RPMI8226 (cell line): Measurements from ENCODE around the gene PLXNA4.
A peak's percentile ranks its signal among the peaks of the same experiment; 100 is the strongest.

ENCODE experiments used
- DNase-seq: peaks from one replicate; pipeline ENCODE4 v3.0.0-alpha.2; 2015

PLXNA4 gene

DNA sequence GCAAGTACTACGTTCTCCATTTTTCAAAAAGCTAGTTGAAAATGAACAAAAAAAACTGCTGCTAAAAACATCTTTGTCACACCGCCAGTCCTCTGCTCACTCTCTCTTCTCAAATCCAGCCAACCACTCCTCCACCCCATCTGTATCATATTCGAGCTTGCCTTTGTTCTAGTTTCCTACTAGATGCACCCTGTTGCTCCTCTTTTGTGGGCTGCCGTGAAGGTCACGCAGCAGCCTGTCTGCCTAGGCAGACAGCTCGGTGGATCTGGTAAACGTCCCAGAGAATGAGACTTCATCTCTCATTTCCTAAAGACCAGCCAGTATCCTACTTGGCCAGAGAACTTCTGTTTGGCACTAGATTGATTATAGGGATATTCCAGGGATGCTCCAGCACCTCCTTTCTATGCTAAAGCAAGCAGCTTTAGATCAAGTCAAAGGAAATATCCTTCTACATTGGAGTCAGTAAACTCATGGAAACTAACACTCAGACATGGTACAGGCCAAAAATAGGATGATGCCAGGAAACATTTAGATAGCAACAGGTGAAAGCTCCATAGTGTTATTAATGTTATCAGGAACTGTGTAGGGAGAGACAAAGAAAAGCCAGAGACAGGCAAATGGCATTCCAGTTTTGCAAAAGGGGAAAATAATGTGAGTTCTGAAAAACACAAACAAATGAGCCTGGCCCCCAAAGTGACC is 8.7 kb upstream of the PLXNA4 start:
- peak; percentile 47 for DNase-seq

DNA sequence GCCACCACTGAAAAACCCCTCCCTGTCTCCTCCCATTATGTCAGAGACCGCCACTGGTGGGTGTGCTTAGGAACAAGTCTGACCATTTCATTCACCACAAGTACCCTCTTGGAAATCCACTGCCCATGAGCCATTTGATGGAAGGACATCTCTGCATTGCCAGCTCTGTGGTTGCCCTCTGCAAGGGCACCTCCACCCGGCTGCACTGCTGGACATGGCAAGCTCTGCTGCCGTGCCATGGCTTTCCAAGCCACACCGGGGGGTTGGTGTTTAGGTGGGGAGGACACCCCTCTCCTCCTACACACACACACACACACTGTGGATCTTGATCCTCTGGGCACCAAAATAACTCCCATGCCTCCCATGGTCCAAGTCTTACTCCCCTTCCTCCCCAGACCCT is 5.2 kb upstream of the PLXNA4 start:
- no peak for DNase-seq

DNA sequence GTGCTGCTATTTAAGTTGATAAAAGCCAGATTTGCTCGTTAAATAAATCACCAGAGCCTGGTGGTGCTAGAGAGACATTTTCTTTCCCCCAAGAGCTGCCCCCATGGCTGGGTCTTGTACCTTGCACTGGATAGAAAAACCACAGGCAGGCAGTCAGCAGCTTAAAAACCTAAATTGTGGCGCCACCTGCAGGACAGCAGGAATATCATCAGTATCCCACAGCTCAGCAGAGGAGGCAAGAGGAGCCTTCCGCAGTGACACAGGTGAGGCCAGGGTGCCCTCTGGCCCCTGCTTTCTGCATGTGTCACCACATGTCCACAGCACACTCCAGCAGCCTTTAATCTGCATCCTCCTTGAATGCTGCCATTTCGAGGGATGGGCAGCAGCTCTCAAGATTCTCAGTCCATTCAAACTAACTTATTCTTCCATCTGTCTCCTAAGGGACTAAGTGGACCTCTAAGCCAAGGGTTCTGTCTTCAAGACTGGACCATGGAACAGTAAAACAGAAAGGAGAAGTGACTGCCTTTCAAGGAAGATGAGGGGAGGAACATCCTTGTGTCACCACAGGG is 4.5 kb upstream of the PLXNA4 start:
- peak; percentile 85 for DNase-seq

DNA sequence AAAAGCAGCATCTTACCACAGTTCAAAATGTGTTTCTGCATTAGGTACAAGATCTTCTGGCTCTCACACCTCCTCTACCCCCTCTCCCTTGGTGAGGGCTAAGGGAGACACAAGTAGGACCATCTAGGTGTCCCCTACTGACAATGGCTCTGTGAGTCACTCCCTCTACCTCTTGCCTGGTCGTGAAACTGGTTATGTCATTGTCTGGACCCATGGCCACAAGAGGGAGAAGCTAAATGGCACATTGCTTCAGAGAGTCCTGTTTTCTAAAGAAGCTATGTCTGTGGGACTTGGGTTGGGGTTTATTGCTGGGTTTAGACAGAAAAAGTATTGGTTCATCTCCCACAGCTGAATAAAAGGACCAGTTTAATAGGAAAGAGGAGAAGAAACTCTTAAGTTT is 4.0 kb upstream of the PLXNA4 start:
- DNase-seq = peak; percentile 26

DNA sequence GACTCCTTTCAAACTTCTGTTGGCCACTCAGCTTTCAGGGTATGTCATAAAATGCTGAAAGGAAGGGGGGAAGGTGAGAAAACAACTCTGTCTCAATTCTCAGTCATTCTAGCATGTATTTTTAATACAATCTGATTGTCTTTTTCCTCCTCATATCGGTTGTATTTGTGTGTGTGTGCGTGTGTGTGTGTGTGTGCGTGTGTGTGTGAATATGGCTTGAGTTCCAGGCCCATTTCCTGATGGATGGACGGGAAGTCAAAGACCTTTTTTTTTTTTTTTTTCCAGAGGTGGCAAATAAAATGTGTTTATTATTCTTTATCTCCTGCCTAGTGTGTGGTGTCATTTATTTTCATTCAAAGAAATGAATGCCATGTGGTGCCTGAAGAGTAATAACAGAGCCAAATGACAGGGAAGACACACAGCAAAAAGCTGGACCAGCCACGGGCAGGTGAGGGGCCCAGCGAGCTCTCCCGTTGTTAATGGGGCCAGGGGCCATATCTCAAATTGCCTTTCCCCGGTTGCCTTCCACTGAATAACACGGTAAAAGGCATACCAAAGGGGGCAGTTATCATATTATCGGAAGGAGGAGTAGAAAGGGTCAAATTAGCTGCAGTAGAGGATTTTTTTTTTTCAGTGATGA is 3.1 kb upstream of the PLXNA4 start:
- DNase-seq = no peak

DNA sequence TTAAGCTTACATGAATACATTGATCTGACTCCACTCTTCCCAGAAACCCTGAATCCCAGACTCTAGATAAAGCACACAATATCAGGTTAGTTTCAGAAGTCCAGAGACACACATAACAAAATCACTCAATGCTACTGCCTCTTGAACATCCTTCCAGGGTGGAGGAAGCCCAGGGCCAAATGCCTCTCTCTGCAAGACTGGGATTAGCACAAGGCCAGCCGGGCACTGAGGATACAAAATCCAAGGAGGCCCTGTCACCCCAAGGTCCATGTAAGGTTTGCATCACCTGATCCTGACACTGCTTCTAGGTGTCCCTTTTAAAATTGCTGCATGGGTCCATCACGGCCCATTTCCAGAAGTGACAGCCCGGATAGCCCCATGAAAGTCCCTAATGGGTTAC is 2.6 kb upstream of the PLXNA4 start:
- no peak for DNase-seq

DNA sequence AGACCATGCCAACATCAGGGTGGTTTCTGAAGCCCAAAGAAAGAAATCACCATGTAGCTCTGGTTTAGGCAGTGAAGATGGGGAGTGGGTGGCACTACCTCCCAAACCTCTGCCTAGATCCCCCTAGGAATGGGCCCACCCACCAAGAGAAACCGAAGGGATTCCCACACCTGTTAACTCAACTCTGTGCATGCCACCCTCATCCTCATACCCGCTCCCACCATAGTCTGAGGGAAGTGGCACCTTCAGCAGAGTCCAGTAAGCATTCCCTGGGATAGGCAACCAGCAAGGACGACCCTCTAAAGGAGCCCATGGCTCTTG is 1.7 kb upstream of the PLXNA4 start:
- no peak for DNase-seq

DNA sequence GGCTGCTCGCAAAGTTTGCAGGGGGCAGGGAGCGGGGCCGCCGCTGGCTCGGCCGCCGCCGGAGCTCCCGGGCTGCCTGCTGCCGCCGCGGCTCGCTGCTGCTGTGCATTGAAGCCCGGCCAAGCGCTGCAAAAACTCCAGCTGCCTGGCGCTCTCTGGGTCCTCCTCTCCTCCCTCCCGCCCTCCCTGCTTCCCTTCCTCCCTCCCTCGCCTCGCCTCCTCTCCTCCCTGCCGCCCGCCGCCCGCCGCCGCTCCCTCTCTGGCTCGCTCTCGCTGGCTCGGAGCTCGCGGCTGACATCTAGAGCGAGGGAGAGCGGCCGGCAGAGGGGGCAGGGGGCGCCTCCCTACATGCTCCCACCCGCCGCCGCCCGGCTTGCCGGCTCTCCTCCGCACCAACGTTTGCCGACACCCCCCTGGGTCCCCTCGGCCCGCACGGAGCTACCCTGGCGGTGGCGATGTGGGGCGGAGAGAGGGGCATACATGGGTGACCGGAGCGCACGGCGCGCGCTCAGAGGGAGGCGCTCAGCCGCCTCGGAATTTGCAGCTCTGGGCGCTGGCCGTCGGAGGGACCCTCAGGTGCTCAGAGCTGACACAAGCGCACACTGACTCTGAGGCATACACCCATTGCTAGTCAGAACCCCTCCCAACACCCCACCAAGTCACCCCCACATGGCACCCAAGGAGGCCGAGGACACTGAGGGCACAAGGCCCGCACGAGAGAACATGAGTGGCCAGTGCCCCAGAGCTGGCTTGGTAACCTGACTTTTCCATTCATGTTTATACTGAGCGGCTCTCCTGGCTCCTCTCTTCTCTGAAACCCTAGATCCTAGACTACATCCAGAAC is 1.2 kb upstream of the PLXNA4 start:
- DNase-seq = peak; percentile 61

DNA sequence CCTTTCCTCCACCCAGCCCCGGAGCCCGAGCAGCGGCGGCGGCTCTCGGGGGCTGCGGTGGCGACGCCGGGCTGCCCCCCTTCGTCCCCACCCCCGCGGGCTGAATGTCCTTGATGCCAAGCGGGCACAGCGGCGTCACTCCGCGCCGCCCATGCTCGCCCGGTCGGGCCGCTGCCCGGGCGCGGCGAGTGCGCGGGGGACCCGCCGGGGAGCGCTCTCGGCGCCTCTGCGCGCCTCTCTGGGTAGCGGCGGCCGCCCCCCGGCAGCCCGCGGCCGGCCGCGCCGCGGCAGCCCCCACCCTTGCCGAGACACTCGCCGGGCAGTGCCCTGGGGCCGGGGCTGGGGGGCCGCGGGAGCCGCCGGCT is 433 bp upstream of the PLXNA4 start:
- no peak for DNase-seq

DNA sequence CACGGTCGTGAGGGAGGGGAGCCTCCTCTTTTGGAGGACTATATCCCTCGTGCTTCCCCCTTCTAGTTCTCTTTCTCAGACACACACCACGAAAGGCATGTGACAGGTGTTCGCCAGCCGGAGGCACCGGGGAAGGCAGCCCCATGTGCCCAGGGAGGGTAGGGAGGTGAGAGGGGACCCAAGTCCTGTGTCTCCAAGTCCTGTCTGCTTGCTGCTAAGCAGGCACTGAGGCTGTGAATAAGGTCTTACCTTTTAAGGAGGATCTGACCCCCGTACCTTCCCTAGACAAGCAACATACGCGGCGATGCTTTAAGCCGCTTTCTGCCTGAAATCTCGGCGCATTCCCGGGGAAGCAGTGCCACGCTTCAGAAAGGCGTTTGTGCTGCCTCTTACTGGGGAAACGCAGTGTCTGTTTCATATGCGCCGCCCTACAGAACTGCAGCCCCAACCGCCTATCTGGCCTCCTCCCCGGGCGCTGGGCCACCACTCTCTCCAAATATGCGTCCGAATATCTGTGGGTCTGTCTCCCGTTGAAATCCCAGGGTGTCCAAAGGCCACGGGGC is 770 bp downstream of the PLXNA4 start:
- DNase-seq = peak; percentile 53

DNA sequence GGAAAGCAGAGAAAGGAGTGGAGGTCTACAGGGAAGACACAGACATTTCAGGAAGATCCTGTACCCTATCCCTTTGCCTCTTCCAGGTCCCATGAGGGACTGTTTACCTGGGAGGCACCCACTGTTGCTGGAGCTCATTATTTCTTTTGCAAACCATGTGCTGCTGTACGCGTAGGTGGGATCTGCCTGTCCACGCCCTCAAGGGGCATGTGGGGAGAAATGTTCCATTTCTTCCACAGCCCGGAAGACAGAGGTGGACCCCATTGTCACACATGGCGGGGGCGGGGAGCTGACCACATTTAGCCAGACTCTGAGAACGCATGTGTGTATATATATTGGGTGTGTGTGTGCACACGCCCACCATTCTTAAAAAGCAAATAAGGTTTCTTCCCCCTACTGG is 2.0 kb downstream of the PLXNA4 start:
- no peak for DNase-seq

DNA sequence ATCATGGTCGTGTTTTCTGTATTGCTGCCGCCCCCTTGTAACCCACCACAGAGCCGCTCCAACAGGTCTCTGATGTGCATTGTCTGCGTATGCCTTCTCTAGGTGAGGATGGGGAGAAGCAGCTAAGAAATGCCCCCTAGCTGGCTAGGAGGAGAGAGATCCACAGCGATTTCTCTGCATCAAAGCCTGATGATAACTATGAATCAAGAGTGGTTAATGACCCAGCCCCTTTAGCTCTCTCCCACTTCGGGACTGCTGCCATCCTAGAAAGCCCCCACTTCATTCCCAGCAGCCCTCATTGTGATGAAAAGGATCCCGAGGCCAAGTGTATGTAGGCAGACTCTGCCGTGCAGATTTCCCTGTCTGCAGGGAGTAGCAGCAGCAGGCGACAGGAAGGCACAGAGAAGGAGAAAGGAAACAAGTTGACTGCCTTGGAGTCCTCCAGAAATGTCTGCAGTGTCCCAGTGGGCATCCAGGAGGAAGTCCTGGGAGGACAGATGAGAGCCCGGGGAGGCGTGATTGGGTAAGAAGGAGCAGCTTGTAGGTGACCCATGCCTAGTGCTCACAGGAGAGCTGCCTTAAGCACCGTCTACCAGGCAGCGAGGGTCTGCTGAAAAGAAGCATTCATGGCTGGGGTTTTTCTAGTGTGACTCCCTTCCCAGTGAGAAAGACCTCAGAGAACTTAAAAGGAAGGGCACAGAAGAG is 2.9 kb downstream of the PLXNA4 start:
- DNase-seq = no peak

DNA sequence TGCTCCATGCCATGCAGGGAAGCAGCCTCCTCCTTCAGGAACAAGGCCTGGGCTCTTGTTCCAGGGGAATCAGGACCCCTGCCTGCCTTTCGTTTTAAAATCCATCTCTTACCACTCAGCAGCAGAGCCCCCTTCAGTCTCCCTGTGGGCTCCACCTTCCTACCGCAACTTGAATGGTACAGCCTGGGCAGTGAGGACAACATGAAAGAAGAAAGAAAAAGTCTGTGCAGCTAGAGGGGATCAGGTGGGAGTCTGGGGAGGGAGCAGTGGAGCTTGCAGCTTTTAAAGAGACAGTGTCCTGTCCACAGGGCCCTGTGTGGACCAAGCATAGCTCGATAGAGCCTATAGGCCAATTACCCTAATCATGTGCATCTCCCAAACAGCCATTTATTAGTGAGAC is 3.7 kb downstream of the PLXNA4 start:
- no peak for DNase-seq

DNA sequence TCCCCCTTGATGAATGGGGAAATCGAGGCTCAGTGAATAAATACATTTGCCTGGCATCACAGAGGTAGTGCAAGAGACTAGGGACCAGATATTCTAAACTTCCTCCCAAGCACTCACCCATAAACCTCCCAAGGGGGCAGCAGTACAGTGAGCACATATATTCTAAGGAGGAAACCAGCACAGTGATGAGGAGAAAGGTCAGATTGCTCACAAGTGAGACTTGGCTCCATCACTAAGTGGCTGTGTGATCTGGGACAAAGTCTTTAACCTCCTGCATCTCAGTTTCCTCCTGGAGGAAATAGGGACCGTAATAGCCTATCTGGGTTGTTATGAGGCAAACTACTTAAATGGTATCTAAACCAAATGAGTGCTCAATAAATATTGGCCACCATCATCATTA is 4.3 kb downstream of the PLXNA4 start:
- no peak for DNase-seq

DNA sequence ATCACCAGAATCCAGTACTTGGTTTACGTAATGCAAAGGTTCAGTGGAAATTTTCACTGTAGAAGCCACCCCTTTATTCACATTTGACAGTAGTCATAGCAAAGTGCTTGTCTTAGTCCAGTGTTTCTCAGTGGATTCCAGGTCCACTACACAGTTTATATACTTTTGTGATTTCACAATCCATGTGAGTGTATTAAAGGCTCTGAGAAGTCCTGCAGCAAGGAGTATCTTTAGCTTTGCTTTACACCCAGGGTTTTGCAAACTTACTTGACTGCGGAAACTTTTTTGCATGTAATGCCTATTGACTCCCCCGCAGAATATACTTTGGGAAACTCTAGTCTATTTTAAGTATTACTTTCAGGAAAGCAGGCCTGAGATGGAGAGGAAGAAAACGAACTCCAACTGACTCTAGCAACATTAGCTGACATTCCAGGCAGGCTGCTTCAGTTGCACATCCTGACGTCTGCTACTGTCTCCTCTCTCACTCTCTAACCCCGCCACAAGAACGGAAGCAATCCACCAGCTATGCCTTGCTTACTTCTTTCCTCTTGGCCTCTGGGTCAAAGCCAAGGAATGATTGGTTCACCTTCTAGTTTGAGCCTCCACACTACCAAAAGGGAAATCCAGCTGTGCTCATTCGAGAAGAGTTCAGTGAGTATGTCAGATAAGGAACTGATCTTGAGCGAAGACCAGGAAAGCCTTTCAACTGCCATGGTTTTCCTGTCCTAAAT is 6.2 kb downstream of the PLXNA4 start:
- no peak for DNase-seq

DNA sequence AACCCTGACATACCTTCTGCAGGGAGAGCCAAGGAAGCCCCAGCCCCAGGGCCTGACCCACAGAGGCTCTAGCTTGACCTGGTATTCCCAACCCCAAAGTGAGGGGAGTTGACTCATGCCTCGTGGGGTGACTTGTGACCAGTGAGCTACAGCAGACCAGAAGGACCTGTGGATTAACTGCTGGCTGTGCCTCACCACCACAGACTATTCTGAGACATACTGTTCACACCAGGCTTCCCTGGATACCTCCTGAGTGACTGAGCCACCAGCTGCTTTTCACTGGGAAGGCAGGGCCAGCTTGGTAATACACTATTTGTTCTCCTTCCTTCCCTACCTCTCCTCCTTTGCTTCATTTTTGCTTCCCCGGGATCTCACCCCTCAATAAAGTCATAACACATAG is 7.3 kb downstream of the PLXNA4 start:
- no peak for DNase-seq

DNA sequence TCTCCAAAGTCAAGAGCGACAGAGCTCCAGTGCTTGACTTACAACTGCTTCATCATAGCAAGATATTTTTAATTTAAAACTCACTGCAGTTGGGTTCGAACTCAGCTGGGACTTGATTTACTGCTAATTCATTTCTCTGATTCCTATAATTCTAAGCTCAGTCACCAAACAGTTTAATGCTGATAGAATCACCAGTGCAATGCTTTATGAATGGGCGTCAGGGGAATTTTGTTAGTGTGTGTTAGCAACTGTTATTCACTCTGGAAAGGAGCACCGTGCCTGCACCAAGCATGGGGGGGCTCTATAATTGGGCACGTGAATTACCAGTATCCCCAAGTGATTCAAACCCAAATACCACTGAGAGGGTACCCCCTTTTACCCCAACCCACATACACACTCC is 10.4 kb downstream of the PLXNA4 start:
- no peak for DNase-seq

DNA sequence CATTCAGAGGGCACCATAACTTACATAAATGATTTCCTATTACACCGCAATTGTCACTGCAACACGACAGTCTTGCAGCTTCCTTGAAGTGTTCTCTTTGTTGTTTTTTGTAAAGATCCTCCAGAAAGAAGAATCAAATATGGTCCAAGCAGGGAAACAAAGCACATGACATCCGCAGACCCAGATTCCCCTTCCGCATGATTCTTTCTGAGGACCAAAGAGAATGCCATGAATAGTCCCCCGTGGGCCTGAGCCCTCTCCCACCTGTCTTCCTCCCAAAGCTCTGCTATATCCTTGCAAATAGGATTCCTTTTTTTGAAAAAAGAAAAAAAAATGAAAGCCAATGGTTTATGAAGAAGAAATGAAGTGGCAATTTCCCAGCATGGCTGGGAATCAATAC is 10.8 kb downstream of the PLXNA4 start:
- no peak for DNase-seq

DNA sequence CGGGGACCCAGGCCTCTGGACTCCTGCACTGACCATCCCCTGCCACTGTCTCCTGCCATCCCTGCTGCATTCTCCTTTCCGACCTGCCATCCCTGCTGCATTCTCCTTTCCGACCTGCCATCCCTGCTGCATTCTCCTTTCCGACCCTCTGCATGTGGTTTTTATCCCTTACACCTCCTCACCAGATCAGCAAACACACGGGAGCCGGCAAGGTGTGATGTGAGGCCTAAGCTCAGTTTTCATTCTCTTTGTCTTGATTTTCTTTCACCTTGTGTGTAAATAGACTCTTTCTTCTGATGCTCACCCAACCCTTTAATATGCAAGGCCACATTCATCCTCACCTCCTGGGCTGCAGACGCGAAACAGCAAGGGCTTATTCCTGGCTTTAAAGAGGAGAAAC is 11.4 kb downstream of the PLXNA4 start:
- DNase-seq = no peak

DNA sequence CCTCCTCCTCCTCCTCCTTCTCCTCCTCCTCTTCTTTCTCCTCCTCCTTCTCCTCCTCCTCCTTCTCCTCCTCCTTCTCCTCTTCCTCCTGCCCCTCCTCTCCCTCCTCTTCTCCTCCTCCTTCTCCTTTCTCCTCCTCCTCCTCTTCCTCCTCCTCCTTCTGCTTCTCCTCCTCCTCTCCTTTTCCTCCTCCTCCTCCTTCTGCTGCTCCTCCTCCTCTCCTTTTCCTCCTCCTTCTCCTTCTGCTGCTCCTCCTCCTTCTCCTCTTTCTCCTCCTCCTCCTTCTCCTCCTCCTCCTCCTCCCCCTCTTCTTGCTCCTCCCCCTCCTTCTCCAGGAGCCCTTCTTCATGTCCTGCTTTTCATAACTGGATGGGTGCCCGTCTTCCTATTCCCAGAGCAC is 12.2 kb downstream of the PLXNA4 start:
- no peak for DNase-seq

DNA sequence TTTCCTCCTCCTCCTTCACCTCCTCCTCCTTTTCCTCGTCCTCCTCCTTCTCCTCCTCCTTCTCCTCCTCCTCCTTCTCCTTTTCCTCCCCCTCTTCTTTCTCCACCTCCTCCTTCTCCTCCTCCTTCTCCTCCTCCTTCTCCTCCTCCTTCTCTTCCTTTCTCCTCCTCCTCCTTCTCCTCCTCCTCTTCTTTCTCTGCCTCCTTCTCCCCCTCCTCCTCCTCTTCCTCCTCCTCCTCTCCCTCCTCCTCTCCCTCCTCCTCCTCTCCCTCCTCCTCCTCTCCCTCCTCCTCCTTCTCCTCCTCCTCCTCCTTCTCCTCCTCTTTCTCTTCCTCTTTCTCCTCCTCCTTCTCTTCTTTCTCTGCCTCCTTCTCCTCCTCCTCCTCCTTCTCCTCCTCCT is 13.6 kb downstream of the PLXNA4 start:
- DNase-seq = no peak

DNA sequence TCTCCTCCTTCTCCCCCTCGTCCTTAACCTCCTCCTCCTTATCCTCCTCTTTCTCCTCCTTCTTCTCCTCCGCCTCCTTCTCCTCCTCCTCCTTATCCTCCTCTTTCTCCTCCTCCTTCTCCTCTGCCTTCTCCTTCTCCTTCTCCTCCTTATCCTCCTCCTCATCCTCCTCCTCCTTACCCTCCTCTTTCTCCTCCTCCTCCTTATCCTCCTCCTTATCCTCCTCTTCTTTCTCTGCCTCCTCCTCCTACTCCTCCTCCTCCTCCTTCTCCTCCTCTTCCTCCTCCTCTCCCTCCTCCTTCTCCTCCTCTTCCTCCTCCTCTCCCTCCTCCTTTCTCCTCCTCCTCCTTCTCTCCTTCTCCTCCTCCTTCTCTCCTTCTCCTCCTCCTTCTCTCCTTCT is 14.5 kb downstream of the PLXNA4 start:
- no peak for DNase-seq
